KMS-11 (cell line): ENCODE results near the gene SYTL3.

Source experiments
- H2AFZ ChIP-seq: fragments of 200-600 bp; sonication (generic); 2 replicates; pipeline ENCODE4 v1.6.1; 2016; ENCODE audit warnings: antibody characterized with exemption, mixed run types, low read depth
- H3K27ac ChIP-seq: fragments of 200-600 bp; sonication (generic); 2 replicates; pipeline ENCODE4 v1.6.1; 2016; ENCODE audit warnings: mild to moderate bottlenecking, mixed run types
- H3K27me3 ChIP-seq: fragments of 200-600 bp; sonication (generic); 2 replicates; pipeline ENCODE4 v1.6.1; 2017; ENCODE audit warnings: mild to moderate bottlenecking, low read depth, mixed run types, moderate library complexity; ENCODE audit not compliant: insufficient read depth
- H3K36me3 ChIP-seq: fragments of 200-600 bp; sonication (generic); 2 replicates; pipeline ENCODE4 v1.6.1; 2017; ENCODE audit warnings: mild to moderate bottlenecking, mixed run types; ENCODE audit not compliant: insufficient read depth
- H3K4me1 ChIP-seq: fragments of 200-600 bp; sonication (generic); 2 replicates; pipeline ENCODE4 v1.6.1; 2016; ENCODE audit warnings: mild to moderate bottlenecking, low read depth, mixed run types; ENCODE audit not compliant: poor library complexity, severe bottlenecking
- H3K4me2 ChIP-seq: fragments of 200-600 bp; sonication (generic); 2 replicates; pipeline ENCODE4 v1.7.0; 2016; ENCODE audit warnings: mild to moderate bottlenecking, mixed run types
- H3K4me3 ChIP-seq: fragments of 200-600 bp; sonication (generic); IDR thresholded peaks from 2 replicates; pipeline ENCODE4 v1.6.1; 2017; ENCODE audit warnings: low read depth, low read length, mixed read lengths; ENCODE audit not compliant: insufficient read depth
- H3K79me2 ChIP-seq: fragments of 200-600 bp; sonication (generic); 2 replicates; pipeline ENCODE4 v1.6.1; 2016; ENCODE audit warnings: low read depth, mixed run types; ENCODE audit not compliant: insufficient read depth
- H3K9ac ChIP-seq: fragments of 200-600 bp; sonication (generic); 2 replicates; pipeline ENCODE4 v1.6.1; 2016; ENCODE audit warnings: mild to moderate bottlenecking, mixed run types
- H4K20me1 ChIP-seq: fragments of 200-600 bp; sonication (generic); 2 replicates; pipeline ENCODE4 v1.6.1; 2016; ENCODE audit warnings: mild to moderate bottlenecking, mixed run types; ENCODE audit not compliant: insufficient read depth
- TF ChIP-seq, protein P1 (sequence below): fragments of 200-600 bp; sonication (generic); conservative IDR thresholded peaks from 2 replicates; pipeline ENCODE4 v1.6.1; 2017; ENCODE audit warnings: low read depth, mild to moderate bottlenecking, antibody characterized with exemption, low read length, moderate library complexity, mixed read lengths

The SYTL3 gene

DNA sequence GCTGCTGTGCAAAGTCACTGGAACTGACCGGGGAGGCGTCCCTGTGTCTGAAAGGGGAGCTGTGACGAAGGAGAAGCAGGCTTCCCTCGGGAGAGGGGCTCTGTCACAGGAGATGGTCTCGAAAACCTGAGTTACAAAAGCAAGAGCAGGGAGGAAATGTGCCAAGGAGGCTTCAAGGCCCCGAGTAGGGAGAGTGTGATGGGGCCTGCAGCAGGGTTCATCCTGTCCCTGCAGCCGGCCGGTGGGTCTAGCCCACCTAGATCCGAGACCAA, 22.0 kb upstream of the SYTL3 start:
- TF ChIP-seq, protein P1, sequence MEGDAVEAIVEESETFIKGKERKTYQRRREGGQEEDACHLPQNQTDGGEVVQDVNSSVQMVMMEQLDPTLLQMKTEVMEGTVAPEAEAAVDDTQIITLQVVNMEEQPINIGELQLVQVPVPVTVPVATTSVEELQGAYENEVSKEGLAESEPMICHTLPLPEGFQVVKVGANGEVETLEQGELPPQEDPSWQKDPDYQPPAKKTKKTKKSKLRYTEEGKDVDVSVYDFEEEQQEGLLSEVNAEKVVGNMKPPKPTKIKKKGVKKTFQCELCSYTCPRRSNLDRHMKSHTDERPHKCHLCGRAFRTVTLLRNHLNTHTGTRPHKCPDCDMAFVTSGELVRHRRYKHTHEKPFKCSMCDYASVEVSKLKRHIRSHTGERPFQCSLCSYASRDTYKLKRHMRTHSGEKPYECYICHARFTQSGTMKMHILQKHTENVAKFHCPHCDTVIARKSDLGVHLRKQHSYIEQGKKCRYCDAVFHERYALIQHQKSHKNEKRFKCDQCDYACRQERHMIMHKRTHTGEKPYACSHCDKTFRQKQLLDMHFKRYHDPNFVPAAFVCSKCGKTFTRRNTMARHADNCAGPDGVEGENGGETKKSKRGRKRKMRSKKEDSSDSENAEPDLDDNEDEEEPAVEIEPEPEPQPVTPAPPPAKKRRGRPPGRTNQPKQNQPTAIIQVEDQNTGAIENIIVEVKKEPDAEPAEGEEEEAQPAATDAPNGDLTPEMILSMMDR, result no peak
- no peak overlapping the region for H3K9ac ChIP-seq

DNA sequence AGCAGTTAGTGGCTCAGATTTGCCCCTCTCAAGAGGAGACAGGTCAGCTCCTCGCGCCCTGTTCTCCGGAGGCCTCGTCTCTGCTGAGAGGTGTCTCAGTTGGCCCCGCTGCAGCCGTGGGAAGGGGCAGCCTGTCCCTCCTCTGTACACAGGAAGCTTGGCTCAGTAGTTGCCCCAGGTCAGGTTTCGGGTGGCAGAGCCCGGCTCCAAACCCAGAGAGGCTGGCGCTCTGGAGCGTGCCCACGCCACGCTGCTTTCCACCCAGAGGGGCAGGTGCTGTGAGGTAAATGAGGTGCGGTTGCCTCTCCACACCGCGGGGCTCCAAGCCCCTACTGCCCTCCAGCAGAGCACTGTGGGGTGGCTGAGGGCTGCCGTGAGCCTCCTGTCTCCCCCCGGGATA, 21.3 kb upstream of the SYTL3 start:
- Histone ChIP-seq H3K27me3 (no peaks in the 10 kb centered on the region), H3K27ac (no peak overlapping the region), H3K36me3 (no peaks in the 10 kb centered on the region), H3K4me2 (no peak overlapping the region), H3K4me1 (peaks cover 13% of the 10 kb centered on the region), H3K4me3 (no peak overlapping the region), H3K9ac (no peak overlapping the region), H3K79me2 (no peaks in the 10 kb centered on the region), H4K20me1 (no peaks in the 10 kb centered on the region), H2AFZ (no peak overlapping the region)
- TF ChIP-seq, protein P1, result no peak

More for the DNA sequence above, 22.0 kb upstream of the SYTL3 start:
- no peaks in the 10 kb centered on the region for H3K79me2 ChIP-seq
- H3K4me2 ChIP-seq, result no peak overlapping the region
- no peaks in the 10 kb centered on the region for H3K36me3 ChIP-seq
- no peak overlapping the region for H3K27ac ChIP-seq
- no peaks in the 10 kb centered on the region for H3K27me3 ChIP-seq
- H4K20me1 ChIP-seq, result no peaks in the 10 kb centered on the region
- peaks cover 13% of the 10 kb centered on the region for H3K4me1 ChIP-seq
- no peak overlapping the region for H3K4me3 ChIP-seq
- no peak overlapping the region for H2AFZ ChIP-seq

DNA sequence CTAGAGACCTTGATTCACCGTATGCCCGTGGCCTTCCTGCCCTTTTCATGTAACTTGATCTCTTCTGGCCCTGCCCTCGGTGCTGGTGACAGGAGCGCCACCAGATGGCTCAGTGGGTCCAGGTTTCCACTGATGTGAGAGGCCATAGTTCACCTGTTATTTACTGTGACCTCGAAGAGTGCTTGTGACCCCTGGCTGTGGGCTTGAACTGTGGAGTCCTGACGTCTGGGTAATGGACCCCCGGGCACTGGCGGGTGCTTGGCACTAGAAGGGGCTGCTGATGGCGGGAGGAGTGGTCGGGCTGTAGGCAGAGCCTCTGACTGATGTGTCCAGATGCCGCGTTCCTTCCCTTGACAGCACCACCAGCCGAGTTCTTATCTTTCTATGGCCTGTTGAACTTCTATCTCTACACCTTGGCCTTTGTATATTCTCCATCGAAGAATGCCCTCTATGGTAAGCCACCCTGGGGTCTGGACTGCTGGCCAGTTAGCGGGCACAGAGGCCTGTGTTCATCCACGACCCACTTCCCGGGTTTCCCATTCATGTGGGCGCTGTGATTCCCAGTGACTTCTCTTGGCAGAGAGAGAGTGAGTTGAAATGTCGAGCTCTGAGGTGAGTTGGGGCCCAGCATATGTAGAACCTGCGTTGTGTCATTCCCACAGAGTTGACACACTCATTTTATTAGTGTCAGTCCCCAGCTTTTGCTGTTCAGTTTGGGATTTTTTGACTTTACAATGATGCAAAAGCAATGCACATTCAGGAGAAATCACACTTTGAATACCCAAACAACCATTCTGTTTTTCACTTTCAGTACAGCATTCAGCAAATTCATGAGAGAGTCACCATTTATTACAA, 20.3 kb upstream of the SYTL3 start:
- H3K9ac ChIP-seq, result no peak overlapping the region
- H3K27ac ChIP-seq, result no peak overlapping the region
- H3K4me1 ChIP-seq, result peaks cover 13% of the 10 kb centered on the region
- H3K36me3 ChIP-seq, result no peaks in the 10 kb centered on the region
- no peak overlapping the region for H2AFZ ChIP-seq
- H3K4me2 ChIP-seq, result no peak overlapping the region
- no peaks in the 10 kb centered on the region for H3K79me2 ChIP-seq
- H3K4me3 ChIP-seq, result no peak overlapping the region
- H3K27me3 ChIP-seq, result no peaks in the 10 kb centered on the region
- TF ChIP-seq, protein P1, result no peak
- H4K20me1 ChIP-seq, result no peaks in the 10 kb centered on the region

DNA sequence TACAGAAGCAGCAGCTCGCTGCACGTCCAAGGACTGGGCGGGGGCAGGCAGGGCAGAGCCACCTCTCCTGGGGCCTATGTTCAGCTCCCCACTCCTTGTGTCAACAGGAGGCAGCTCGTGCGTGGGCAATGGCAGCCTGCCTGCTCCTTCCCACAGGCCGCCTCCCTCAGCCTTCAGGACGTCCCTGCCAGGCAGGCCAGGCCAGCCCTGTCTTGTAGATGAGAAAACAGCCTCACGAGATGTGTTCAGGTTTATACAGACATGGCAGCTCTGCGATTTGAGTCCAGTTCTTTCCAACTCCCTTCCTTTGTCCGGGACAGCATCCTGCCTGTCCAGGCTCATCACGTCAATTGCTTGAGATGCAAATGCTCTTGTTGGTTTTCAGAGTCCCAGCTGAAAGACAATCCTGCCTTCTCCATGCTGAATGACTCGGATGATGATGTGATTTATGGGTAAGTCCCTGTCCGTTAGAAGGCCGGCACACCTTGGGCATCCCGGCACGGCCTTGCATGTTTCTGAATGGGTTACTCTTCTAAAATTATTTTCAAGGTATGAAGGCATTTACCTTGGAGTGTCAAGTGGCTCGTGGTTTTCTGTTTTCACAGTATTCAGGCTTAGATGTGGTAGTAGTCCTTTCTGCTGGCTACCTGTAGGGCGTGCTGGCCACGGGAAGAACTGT, 18.8 kb upstream of the SYTL3 start:
- Histone ChIP-seq H2AFZ (no peak overlapping the region), H4K20me1 (no peaks in the 10 kb centered on the region), H3K27me3 (no peaks in the 10 kb centered on the region), H3K27ac (no peak overlapping the region), H3K4me3 (no peak overlapping the region), H3K9ac (no peak overlapping the region), H3K79me2 (no peaks in the 10 kb centered on the region), H3K4me1 (peaks cover 13% of the 10 kb centered on the region), H3K4me2 (no peak overlapping the region), H3K36me3 (no peaks in the 10 kb centered on the region)
- TF ChIP-seq, protein P1, result no peak
